Kidney capillary endothelial cell (primary cell): ENCODE data around the gene TULP4.

Experiments
- DNase-seq: peaks from one replicate; pipeline ENCODE4 v3.0.0-alpha.2; 2018; ENCODE audit warnings: low spot score

TULP4 gene

DNA sequence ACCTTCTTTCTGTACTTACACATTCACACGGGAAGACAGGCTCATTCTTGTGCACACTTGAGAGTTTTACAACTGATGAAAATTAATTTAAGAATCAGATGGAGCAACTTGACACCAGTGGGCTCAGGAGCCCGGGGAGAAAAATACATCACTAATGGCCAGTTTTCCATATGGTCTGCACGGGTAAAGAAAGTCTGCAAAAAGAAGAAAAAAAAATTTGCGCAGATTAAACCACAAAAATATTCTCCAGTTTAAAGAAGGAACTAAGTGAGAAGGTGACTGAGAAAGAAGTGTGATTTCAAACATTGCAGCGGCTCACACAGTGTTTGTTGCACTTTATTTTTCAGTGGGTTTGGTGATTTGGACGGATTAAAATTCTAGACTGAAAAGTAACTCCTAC is at the start of gene TULP4:
Gene TULP4 (plus strand): TSS at position 301 of the 400 bp plus-strand sequence. CDS start 1,552 bp downstream, outside the sequence.
- DNase-seq: no peak

DNA sequence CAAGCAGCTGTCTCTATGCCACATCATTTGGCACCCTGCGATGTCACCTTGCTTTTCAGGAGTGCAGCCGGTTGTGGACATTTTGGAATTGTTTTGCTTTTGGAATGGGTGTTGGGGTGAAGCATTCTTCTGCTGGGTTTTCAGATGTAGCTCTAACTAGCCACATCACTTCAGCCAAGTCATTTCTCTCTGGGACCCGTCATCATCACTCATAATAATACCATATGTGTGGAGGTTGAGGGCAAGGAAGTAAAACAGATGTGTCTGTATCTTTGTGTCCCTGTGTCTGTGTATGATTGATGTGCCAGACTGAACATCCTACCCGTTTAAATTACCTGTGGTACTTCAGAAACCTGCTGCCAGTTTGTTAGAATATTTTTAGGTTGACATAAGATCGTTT is 49.5 kb upstream of the TULP4 start:
- no peak for DNase-seq

- no peak for DNase-seq
Observed at GRCh38 chr6:158264180-158264579, 48.1 kb upstream of the TULP4 start.

DNA sequence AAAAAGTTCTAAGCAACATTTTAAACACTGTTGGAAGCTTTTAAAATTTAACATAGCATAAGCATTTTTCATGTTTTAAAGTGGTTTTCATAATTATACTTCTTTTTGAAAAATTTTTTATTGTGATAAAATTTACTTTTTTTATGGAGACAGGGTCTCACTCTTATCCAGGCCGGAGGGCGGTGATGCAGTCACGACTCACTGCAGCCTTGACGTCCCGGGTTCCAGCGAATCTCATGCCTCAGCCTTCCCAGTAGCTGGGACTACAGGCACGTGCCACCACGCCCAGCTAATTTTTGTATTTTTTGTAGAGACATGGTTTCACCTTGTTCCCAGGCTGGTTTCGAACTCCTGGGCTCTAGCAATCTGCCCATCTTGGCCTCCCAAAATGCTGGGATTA is 46.1 kb upstream of the TULP4 start:
- no peak for DNase-seq

DNA sequence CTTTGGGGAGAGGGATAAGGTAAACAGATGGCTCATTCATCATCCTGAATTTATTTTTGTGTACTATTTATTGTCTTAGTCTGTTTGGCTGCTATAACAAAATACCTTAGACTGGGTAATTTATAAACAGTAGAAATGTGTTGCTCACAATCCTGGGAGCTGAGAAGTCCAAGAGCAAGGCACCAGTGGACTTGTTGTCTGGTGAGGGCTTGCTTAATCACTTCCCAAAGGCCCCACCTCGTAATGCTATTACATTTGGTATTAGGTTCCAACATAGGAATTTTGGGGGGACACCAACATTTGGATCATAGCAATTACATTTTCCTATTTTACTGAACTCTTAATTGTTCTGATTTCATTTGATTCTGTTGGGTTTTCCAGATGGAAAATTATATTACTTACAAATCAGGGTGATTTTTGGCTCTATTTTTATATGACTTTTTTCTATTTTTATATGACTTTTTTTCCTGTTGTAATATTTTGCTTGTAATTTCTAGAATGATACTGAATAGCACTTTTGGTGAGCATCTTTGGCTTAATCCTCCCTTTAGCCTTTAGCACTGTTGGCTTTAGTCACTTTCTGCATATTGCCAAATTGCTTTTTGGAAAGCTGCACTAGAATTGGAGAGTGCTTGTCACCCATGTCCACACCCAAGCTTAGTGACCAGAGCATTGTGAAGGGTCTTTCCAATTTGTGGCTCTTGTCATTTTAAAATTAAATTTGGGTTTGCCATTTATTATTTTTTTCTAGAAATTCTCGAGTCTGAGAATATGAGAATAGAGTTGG is 43.7 kb upstream of the TULP4 start:
- no peak for DNase-seq

- DNase-seq: no peak
Observed at GRCh38 chr6:158269657-158270056, 42.6 kb upstream of the TULP4 start.

DNA sequence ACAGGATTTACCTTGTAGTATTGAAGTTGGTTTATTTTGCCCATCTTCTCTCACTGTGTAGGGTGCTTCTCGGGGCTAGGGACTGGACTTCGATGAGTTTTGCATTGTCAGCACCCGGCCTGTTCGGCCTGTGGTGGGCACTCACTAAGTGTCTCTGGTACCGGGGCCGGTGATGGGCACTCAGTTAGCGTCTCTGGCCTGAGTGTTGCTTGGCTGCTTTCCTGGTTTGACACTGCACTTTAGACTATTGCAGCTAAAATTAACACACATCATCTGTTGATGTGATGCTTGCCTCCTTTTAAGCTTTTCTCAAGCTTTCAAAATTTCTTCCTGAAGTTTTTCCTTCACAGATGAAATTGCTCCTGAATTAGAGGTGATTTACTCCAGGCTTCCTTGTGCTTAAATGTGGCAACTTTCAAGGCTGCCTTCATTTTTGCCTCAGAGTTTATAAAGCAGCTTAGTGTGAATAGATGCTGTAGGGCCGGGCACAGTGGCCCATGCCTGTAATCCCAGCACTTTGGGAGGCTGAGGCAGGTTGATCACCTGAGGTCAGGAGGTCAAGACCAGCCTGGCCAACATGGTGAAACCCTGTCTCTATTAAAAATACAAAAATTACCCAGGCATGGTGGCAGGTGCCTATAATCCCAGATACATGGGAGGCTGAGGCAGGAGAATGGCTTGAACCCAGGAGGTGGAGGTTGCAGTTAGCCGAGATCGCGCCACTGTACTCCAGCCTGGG is 41.7 kb upstream of the TULP4 start:
- DNase-seq: no peak

DNA sequence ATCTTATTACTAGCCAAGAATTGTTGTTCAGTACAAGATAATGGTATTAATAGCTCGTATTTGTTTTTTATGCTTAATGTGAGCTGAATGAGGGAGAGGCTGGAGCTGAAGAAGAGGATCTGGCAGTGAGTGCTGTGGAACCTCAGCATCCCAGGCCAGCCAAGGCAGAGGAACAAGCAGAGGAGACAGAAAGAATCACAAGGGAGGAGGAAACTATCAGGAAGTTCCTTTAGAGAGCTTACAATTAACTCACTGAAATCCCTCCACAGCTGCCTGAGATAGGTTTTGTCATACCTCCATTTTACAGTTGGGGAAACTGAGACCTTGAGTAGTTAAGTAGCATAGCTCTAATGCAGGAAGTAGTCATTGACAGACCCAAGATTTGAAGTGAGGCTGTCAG is 39.9 kb upstream of the TULP4 start:
- no peak for DNase-seq

GRCh38 chr6:158278004-158278403 is 34.3 kb upstream of the TULP4 start:
- DNase-seq: no peak

- DNase-seq: no peak
Observed at GRCh38 chr6:158279615-158280014, 32.6 kb upstream of the TULP4 start.

DNA sequence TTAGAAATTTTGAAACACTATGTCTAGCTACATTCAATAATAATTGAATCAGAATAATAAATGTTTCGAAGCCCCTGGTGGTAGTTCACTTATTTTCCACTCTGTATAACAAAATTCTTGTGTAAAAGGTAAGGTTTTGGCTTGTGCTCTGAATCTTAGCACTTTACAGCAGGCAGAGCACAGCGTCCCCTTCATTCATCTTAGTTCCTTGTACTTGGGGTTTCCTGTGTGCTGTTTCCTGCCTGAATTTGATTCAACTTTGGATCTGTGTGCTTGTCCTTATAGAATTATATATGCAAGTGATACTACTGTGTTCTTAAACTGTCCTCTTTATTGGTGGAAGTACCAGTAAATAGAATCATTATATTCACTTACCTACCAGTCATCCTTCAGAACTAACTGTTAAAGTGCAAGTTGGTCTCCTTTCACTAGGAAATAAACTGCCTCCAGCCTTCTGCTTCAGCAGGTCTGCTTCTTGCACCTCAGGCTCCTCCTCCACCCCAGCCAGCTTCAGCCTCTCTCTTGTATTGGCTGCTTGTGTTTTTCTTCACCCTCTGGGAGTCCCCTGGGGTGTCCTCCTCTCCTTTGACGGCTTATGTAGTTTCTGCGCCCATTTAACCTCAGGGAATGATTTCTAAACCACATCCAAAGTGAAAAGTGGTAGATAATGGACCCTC is 28.8 kb upstream of the TULP4 start:
- no peak for DNase-seq

GRCh38 chr6:158284007-158284875 is 28.0 kb upstream of the TULP4 start:
- no peak for DNase-seq

- DNase-seq: no peak
Observed at GRCh38 chr6:158284876-158285655, 27.2 kb upstream of the TULP4 start.

DNA sequence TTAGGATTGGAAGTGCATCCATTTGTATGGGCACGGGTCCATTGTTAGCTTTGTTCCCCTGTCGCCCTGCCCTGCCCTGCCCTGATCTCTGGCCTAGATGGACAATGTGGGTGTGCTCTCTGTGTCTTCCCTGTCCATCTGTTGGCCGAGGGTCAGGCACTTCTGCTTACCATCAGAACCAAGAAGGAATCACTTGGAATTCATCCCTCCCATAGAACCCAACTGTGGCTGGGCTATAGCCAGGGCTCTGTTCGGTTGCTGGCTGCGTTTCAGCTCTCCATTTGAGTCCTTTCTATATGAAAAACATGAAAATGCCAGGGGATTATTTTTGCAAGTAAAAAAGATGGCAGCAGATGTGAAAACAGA is 26.6 kb upstream of the TULP4 start:
- DNase-seq: no peak

GRCh38 chr6:158286413-158286812 is 25.9 kb upstream of the TULP4 start:
- peak; percentile 7 for DNase-seq

- no peak for DNase-seq
Observed at GRCh38 chr6:158287047-158287446, 25.2 kb upstream of the TULP4 start.

DNA sequence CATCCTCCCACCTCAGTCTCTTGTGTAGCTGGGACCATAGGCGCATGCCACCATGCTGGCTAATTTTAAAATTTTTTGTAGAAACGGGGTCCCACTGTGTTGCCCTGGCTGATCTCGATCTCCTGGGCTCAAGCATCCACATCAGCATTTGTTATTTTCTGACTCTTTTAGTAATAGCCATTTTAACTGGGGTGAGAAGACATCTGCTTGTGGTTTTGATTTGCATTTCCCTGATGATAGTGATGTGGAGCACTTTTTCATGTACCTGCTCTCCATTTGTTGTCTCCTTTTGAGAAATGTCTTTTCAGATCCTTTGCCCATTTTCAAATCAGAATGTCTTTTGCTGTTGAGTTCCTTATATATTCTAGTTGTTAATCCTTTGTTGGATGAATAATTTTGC is 22.2 kb upstream of the TULP4 start:
- no peak for DNase-seq

- DNase-seq: no peak
Observed at GRCh38 chr6:158290659-158291058, 21.6 kb upstream of the TULP4 start.

DNA sequence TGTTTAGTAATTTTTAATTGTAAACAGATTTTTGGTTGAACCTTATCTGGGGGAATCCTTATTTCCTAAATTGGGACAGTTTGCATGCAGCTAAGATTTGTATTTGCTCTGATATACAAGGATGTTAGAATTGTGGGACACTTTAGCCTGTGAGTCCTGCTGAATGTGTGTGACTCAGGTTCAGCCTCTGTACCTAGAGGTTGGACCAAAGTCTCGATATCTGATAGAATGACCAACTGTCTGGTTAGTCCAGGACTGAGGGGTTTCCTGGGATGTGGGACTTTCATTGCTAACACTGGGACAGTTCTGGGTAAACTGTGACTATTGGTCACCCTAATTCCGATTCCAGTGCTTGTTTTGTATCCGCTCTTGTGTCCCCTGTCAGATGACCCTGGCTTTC is 20.2 kb upstream of the TULP4 start:
- DNase-seq: no peak

DNA sequence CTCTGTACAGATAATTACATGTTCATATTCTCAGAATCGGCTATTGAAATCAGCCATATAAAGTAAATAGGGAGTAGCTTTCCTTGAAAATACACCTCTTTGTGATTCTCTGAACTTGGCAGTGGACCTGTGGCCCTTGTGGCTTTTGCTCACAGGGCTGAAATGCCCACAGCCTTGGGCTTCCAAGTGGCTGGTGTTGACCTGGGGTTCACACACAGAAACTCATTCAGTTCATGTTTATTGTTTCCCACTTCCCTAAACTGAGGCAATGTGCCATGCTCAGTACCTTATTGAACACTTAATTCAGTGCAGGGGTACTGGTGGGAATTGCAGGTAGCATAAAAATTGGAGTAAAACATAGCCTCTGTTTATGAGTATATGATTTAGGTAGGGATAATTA is 19.1 kb upstream of the TULP4 start:
- no peak for DNase-seq
